GM21737 (cell line): Measurements from ENCODE around the gene CLEC11A.
"Not testable (repeated sequence)": the region's sequence is repeated elsewhere in the genome, so short reads cannot be mapped to it uniquely, and the experiment has no call there.

ENCODE experiments used
- ATAC-seq: cut with Tn5 transposase; IDR thresholded peaks from one replicate; pipeline ENCODE4 v1.9.1; 2021; ENCODE audit warnings: mild to moderate bottlenecking, moderate library complexity; ENCODE audit not compliant: unreplicated experiment

Gene CLEC11A

DNA sequence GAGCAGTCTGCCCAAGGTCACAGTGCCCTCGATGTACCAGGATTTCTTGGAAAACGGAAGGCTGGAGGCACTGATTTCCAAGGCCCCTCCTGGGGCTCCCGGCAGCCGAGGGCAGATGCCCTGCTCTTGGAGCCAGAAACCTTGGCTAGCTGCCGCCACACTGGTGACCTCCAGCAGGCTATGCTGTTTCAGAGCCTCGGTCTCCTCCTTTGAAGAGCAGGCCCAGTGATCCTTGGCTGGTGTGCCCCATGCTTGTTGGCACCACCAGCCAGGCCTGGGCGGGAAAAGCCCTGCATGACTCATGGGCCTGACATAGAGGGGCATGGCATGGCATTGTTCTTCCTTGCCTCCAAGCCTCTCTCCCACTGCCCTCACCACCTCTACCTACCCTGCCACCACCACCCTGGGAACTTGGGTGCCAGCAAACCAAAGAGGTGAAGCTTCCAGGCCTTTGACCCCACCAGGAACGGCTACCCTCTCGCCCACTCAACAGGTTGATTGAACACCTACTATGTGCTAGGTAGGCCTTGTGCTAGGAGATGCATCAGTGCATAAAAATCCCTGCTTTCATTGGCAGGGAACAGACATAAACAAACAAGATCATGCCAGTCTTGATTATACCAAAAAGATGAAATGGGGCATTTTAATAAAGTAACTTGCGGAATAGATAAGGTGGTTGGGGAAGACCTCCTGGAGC lies 1.6 kb upstream of the CLEC11A start:
- no peak for ATAC-seq

DNA sequence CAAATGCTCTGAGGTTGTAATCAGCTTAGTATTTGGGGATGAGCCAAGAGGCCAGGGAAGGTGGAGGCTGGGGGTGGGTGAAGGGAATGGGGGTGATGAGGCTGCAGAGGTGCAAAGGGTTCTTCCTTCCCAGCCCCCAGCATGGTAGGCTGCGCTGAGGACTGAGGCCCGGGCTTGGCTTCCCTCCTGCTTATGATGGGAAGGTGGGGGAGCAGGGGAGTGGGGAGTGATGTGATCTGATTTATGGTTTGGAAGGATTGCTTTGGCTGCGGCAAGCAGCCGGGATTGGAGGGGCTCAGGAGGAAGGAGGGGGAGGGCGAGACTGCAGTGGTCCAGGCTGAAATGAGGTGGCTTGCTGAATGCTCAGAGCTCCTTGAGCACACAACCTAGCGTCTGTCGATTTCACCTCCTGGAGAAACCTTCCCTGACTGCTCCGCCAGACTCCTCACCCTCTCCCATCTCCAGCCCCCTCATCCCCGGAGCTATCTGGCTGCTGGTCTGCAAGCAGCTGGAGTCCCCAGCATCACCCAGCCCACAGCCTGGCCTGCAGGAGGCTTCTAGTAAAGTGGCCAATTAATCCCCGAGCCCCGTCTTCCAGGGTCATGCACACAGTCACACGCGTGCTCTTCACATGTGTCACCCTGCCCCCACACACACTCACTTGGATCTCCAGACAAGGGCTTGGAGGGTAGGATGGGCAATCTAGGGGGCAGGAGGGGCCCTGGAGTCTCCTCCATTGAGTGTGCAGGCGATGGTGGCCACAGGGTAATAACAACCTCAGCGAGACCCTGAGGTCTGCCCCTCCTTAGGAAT lies 757 bp upstream of the CLEC11A start:
- ATAC-seq = no peak

DNA sequence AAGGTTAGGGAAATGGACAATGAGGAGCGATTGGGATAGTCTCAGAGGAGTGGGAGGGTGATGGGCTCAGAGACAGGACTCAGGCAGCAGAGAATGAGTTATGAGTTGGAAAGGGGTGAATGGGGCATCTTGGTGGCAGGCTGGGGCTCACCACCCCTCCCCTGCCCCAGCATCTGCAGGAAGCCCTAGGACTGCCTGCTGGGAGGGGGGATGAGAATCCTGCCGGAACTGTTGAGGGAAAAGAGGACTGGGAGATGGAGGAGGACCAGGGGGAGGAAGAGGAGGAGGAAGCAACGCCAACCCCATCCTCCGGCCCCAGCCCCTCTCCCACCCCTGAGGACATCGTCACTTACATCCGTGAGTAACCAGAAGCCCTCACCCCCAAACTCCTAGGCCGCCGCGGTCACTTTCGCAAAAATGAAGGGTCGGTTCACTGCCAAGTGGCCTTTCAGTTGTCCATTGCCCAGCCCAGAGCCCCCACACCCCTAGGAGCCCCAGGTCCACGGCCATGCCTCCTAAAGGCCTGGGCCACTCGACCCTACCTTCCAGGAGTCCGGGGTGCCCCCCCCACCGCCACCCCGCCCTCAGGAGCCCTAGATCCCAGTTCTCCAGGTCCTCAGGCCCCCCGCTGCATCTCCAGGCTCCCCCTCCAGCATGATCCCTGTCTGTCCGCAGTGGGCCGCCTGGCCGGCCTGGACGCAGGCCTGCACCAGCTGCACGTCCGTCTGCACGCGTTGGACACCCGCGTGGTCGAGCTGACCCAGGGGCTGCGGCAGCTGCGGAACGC lies 764 bp downstream of the CLEC11A start:
- ATAC-seq = no peak

DNA sequence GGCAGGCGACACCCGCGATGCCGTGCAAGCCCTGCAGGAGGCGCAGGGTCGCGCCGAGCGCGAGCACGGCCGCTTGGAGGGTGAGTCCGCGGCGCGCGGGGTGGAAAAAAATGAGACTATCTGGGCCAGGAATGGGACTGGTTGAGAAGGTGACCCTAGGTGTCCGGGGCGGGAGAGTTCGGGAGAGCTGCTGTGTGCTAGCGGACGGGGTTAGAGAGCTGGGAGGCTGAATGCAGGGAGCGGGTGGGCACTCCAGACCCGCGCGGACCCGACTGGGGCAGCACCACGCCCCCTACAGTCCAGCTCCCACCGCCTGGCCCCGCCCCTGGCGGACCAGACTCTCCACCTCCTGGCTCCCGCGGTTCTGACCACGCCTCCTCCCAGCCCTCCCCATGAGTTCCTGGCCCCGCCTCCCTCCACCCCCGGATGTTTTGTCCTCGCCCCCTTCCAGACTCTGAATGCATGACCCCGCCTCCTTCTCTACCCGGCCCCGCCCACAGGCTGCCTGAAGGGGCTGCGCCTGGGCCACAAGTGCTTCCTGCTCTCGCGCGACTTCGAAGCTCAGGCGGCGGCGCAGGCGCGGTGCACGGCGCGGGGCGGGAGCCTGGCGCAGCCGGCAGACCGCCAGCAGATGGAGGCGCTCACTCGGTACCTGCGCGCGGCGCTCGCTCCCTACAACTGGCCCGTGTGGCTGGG lies 1.5 kb downstream of the CLEC11A start:
- peak; percentile 72 for ATAC-seq

DNA sequence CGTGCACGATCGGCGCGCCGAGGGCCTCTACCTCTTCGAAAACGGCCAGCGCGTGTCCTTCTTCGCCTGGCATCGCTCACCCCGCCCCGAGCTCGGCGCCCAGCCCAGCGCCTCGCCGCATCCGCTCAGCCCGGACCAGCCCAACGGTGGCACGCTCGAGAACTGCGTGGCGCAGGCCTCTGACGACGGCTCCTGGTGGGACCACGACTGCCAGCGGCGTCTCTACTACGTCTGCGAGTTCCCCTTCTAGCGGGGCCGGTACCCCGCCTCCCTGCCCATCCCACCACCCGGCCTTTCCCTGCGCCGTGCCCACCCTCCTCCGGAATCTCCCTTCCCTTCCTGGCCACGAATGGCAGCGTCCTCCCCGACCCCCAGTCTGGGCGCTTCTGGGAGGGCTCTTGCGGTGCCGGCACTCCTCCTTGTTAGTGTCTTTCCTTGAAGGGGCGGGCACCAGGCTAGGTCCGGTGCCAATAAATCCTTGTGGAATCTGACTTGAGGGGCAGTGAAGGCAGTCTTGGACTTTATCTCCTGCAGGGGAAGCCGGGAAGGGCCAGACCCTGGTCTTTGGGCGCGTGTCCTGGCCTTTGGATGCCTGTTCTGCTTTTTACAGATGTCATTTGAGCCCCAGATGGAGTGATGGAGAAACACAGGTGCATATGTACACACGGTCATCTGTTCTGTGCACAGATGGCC lies 2.2 kb downstream of the CLEC11A start:
- ATAC-seq = no peak

DNA sequence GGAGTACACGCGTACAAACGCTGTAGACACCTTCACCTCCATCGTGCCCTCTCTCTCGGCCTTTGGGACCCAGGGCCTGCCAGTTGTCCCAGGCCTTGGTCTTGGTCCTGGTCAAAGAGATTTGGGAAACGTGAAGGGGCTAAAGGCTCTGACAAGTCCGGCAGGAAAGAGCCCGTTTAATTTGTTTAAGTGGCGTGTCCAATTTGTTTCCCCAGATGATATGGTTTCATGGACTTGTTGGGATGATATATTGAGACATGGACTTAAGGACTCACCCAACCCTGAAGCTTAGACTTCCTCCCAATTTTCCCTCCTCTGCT lies 2.7 kb downstream of the CLEC11A start:
- no peak for ATAC-seq

DNA sequence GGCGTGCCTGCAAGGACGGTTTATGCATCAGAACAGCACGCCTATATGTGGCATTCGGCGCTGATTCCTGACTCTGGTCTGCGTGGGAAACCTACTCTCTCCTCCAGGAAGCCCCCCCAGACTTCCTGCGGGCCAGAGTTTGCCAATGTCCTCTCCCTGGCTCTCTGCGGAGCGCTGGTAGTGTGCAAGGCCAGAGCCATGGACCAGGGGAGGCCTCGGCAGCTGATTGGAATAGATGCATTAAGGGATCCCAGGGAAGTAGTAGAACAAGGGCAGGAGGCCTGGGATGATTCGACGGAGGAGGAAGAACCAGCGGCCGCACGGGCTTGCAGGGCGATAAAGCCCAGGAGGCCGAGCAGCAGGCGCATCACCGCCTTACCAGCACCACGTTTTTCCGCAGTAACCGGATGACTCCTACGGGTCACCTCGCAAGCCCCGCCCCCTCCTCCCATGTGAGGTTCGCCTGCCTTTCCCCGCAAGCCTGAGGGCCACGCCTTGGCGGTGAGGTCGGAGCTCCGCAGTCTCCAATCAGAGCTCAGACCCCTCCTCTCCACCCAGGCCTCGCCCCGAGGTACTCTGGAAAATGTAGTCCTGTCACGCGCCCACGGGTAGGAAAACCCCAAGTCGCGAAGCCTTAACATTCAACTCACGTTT lies 5.0 kb downstream of the CLEC11A start:
- ATAC-seq = no peak

DNA sequence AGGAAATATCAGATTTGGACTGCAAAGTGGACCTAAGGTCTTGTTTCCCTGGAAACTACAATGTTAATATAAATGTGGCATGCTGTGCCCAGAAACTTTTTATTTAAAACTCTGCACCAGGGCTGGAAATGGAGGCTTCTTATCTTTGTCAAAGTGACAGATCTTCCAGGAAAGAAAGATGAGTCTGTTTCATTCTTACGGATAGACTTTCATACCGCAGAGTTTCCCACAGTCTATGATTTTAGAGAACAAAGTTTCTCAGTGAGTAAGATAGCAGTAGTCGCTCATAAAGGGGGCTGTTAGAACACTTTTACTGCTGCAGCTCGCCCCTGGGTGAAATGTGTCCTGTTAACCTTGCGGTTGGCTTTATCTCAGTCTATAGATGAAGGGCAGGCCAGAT lies 6.7 kb downstream of the CLEC11A start:
- ATAC-seq = no peak

DNA sequence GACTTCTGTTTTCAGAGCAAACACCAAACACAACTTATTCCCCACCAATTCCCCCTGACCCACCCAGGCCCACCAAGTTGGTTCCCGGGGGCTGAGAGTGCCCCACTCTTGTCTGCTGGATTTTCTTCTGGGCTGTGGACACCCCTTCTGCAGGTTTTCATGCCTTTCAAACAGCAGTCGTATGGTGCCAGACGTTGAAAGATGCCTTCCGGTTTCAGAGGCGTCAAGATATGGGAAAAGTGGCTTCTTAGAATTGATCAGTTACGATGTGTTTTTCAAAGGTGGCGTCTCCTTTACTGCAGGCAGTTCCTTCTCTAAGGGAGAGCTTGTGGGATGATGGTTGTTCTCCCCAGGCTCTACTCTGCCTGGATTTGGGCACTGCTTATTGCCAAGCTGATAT lies 12.7 kb downstream of the CLEC11A start:
- ATAC-seq = no peak

DNA sequence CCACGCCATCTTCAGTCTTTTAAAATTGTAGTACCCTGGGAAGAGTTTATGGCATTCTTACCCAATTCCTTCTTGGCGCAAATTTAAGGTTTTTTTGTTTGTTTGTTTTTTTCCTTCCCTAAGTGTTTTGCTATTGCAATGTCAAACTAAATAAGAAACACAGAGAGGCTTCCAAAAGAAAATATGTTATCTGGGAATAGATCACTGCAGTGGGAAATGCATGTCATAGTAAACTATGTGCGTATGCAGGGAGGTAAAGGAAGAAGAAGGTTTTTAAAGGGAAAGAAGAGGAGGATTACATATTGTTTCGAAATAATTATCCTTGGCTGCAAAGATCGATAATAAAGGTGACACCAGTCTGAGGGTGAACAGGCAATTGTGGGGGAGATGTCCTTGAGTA lies 13.2 kb downstream of the CLEC11A start:
- no peak for ATAC-seq

DNA sequence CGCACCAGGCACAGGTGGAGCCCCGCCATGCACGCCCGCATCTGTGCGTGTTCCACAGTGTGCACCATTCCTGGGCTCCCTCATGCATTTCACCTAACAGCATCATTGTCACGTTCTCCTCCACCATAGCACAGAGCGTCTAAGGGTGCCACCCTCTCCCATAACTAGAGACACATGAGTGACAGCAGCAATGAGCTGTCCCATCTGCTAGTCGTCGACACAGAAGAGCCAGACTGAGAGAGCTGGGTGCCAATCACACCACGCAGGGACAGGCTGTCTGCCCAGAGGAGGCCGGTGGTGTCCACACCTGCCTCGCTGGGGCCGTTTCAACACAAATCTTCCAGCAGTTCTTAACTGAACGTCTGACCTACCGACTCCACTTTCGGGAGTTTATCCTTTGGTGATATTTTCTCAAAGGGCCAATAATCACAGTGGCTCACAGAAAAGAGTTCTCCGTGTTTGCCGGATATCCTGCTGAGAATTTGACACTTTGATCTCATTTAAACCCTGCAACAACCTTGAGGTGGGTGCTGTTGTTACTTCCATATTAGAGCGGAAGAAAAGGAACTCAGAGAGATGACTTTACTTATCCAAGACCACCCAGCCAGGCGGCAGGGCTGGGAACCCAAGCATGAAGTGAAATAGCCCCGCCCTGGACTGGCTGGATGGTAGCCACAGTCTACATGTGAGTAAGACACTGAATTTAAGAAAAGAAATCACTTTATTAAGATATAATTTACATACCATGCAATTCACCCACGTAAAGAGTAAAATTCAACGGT lies 16.2 kb downstream of the CLEC11A start:
- ATAC-seq = no peak

DNA sequence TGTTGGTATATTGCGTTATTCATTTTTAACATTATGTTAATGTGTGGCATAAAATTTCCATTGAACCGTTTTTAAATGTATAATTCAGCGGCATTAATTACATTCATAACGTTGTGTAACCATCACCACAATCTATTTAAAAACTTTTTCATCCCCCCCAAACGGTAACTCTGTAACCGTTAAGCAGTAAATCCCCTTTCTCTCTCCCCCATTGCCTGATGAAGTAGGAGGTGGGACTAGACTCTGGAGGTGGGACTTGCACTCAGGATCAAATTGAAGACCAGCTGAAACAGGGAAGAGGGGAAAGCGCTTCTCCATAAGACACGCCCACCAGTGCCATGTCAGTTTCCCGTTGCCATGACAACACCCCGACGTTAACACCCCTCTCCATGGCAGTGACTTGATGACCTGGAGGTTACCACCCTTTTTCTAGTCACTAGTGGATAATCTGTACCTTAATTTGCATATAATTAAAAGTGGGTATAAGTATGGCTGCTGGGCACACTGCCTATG lies 16.8 kb downstream of the CLEC11A start:
- ATAC-seq = no peak

DNA sequence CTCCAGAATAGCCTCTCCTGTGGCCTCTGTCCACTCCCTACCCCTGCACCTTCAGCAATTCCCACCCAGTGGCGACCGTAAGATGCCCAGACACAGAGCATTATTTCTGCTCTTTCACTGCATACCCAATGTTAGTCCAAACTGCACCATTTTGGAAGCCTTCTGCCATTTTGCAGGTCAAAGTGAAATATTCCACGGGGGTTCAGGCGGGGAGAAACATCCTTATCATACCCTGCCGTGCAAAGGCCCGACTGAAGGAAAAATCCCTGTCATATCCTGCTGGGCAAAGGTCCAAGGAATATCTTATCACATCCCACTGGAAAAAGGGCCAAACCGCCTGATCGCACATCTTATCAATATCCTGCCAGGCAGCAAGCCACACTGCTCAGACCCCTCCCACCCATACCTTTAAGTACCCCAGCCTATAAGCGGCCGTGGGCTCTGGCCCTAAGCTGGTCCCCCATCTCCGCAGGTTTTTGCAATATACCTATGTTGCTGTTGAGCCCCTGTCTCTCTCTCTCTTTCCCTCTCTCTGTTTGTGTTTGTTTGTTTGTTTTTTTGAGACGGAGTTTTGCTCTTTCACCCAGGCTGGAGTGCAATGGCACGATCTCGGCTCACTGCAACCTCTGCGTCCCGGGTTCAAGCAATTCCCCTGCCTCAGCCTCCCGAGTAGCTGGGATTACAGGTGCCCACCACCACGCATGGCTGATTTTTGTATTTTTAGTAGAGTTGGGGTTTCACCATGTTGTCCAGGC lies 18.2 kb downstream of the CLEC11A start:
- no peak for ATAC-seq

DNA sequence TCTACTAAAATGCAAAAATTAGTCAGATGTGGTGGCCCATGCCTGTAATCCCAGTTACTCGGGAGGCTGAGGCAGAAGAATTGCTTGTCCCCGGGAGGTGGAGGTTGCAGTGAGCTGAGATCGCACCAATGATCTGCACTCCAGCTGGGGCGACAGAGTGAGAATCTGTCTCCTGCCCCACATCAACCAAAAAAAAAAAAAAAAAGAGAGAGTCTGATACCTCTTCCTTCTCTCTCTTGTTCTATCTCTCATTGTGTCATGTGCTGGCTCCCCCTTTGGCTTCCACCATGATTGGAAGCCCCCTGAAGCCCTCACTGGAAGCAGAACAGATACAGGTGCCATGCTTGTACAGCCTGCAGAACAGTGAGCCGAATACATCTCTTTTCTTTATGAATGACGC lies 20.4 kb downstream of the CLEC11A start:
- ATAC-seq = no peak

DNA sequence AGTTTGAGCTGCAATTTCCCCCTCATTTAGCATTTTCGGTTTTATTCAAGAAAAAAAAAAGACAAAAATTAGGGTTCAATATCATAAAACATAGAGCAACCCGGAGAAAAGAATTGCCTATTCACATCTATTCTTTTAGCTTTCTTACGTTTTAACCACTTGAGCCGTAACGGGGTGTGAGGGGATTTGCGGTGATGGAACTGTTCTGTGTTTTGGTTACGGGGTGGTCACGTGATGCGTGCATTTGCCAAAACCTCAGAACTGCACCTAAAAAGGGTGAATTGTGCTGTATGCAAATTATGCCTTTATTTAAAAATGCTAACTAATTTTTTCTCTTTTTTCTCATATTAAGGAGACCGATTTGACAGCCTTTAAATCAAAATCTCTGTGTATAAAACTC lies 22.1 kb downstream of the CLEC11A start:
- no peak for ATAC-seq

DNA sequence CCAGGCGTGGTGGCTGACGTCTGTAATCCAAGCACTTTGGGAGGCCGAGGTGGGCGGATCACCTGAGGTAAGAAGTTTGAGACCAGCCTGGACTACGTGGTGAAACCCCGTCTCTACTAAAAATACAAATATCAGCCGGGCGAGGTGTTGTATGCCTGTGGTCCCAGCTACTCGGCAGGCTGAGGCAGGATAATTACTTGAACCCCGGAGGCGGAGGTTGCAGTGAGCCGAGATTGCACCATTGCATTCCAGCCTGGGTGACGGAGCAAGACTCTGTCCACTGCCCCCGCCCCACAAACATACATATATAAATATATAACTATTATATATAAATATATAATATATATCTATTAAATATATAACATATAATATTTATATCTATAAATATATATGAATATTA lies 24.0 kb downstream of the CLEC11A start:
- not testable (repeated sequence) for ATAC-seq

DNA sequence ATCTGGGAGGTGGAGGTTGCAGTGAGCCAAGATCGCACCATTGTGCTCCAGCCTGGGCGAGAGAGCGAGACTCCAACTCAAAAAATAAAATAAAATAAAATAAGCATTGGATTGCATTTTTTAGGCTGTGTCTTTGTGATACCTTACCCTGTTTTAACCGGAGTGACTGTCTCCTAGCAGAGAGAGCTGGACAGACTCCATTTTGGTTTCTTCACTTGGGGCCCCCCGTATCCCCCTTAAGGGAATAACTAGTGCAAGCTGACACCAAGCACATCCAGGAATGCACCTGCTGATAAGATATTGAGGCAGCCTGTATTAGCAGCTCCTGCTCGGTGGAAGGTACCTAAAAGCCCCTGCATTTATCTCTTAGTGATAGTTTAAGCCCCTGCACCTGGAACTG lies 26.3 kb downstream of the CLEC11A start:
- ATAC-seq = no peak

DNA sequence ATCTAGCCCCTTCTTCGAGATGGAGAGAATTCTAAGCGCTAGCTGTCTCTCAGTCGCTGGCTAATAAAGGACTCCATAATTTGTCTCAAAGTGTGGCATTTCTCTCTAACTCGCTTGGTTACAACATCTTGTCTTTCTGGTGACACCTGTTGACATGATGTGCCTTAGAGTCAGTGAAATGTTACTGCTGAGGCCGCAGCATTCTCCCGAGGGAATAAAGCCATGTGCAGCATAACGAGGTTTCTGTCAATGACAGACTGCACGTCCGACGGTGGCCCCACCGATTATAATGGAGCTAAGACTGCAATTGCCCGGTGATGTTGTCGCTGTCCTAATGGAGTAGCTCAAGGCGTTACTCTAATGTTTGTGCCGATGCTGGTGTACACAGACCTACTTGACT lies 26.8 kb downstream of the CLEC11A start:
- ATAC-seq = no peak

DNA sequence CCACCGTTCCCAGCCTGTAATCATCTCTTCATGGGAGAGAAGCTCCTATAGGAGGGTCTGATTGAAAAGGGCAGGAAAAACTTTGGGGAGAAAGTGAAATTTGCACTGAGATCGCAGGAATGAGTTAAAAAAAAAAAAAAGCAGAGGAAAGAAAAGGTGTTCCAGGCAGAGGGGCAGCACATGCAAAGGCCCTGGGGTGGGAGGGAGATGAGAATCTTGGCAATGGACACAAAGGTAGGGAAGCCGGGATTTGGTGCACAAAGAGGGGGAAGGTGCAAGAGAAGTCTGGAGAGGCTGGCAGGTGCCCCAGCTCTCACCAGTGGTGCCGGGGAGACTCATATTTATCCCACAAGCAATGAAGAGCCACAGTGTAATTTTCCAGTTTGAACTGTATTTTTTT lies 30.7 kb downstream of the CLEC11A start:
- no peak for ATAC-seq
